Endothelial cell of umbilical vein (primary cell): ENCODE data around the gene IQGAP1. TPM values are rescaled to one million over a fixed set of nuclear protein-coding genes. Genes with fewer than 3 reads are reported as not detected.

Experiments used
- BruUV-seq: library from RNA; stranded (reverse); fragments of 400-500 nt; replicated peaks from 2 replicates; lab custom pipeline; 2021; lab: Mats Ljungman, UMichigan
- CTCF ChIA-PET: fragments of 300-600, 350-600 bp; sonication (Branson Sonifier 250); formaldehyde crosslinking; loops from one replicate; lab custom pipeline; 2021; ENCODE audit warnings: antibody characterized with exemption, inconsistent platforms; lab: Charles Lee
- POLR2A ChIA-PET: fragments of 300-600, 350-600 bp; sonication (Branson Sonifier 250); formaldehyde crosslinking; loops from one replicate; lab custom pipeline; 2021; ENCODE audit warnings: antibody characterized with exemption, inconsistent platforms; lab: Charles Lee
- DNase-seq: peaks from one replicate; pipeline ENCODE4 v3.0.0-alpha.2; 2011; ENCODE audit warnings: low read depth, low spot score
- FAIRE-seq: peaks from 2 replicates; lab custom pipeline; 2011; peaks lifted over from hg19 to GRCh38; lab: Jason Lieb, UNC
- H2AFZ ChIP-seq: 2 replicates; pipeline ENCODE4 v1.6.0; 2012; ENCODE audit warnings: low read depth, low read length, control low read depth, inconsistent platforms
- H3K27ac ChIP-seq: 2 replicates; pipeline ENCODE4 v1.5.1; 2011; ENCODE audit warnings: low read depth, mild to moderate bottlenecking, control low read depth, low read length, moderate library complexity; ENCODE audit not compliant: insufficient read depth
- H3K27me3 ChIP-seq, 2 experiments: 2 replicates each; pipeline versions ENCODE4 v1.6.0 to v1.6.1; 2011; ENCODE audit warnings: low read length in 2 of 2, mixed read lengths in 1 of 2; ENCODE audit not compliant: control insufficient read depth in 2 of 2, insufficient read depth in 2 of 2
- H3K36me3 ChIP-seq, 2 experiments: 2 replicates in 1 of 2; 3 replicates in 1 of 2; pipeline ENCODE4 v1.5.1; 2011; ENCODE audit warnings: low read length in 2 of 2, mild to moderate bottlenecking in 1 of 2, moderate library complexity in 1 of 2; ENCODE audit not compliant: control insufficient read depth in 2 of 2, insufficient read depth in 2 of 2; ENCODE audit errors: extremely low read depth in 1 of 2
- H3K4me1 ChIP-seq: 3 replicates; pipeline ENCODE4 v1.5.1; 2011; ENCODE audit warnings: mild to moderate bottlenecking, low read length; ENCODE audit not compliant: control insufficient read depth, insufficient read depth; ENCODE audit errors: extremely low read depth
- H3K4me2 ChIP-seq: 2 replicates; pipeline ENCODE4 v1.6.1; 2011; ENCODE audit warnings: low read length, control low read depth, mixed read lengths; ENCODE audit not compliant: insufficient read depth
- H3K4me3 ChIP-seq, 3 experiments: fragments of 200-600 bp in 1 of 3; sonication (generic), shearing (Covaris generic) in 1 of 3; replicated peaks in 1 of 3; 2 replicates each; pipeline ENCODE4 v1.5.1; 2011 to 2016; ENCODE audit warnings: control low read depth in 3 of 3, low read length in 3 of 3, mild to moderate bottlenecking in 2 of 3, inconsistent platforms in 1 of 3, low read depth in 1 of 3, moderate library complexity in 1 of 3; ENCODE audit not compliant: insufficient read depth in 1 of 3
- H3K79me2 ChIP-seq: 2 replicates; pipeline ENCODE4 v1.6.0; 2012; ENCODE audit warnings: low read length, inconsistent platforms; ENCODE audit not compliant: control insufficient read depth, insufficient read depth
- H3K9ac ChIP-seq: replicated peaks from 2 replicates; pipeline ENCODE3; 2011; ENCODE audit warnings: low read length, control low read depth; ENCODE audit not compliant: insufficient read depth; ENCODE audit errors: extremely low read depth
- H3K9me1 ChIP-seq: replicated peaks from 3 replicates; pipeline ENCODE4 v1.6.0; 2011; ENCODE audit warnings: mild to moderate bottlenecking, low read length; ENCODE audit not compliant: control insufficient read depth, insufficient read depth; ENCODE audit errors: extremely low read depth
- H3K9me3 ChIP-seq: replicated peaks from 2 replicates; pipeline ENCODE4 v1.5.1; 2012; ENCODE audit warnings: low read length, inconsistent platforms; ENCODE audit not compliant: control insufficient read depth, insufficient read depth
- H4K20me1 ChIP-seq: replicated peaks from 2 replicates; pipeline ENCODE3; 2011; ENCODE audit warnings: mild to moderate bottlenecking, low read length; ENCODE audit not compliant: control insufficient read depth, insufficient read depth; ENCODE audit errors: extremely low read depth
- CTCF ChIP-seq, 2 donors: IDR thresholded peaks; 1 replicate in 1 of 2; 2 replicates in 1 of 2; pipeline ENCODE4 v1.5.1; 2011; ENCODE audit warnings: low read length in 2 of 2, mild to moderate bottlenecking in 2 of 2, moderate library complexity in 2 of 2, control low read depth in 1 of 2, inconsistent platforms in 1 of 2, low read depth in 1 of 2; ENCODE audit not compliant: insufficient read depth in 1 of 2; ENCODE audit errors: extremely low read depth in 1 of 2
- EZH2 ChIP-seq: IDR thresholded peaks from 2 replicates; pipeline ENCODE4 v1.6.1; 2012; ENCODE audit warnings: borderline replicate concordance, low read depth, mild to moderate bottlenecking, moderate library complexity, low read length, inconsistent platforms; ENCODE audit not compliant: severe bottlenecking
- FOS ChIP-seq: IDR thresholded peaks from 2 replicates; pipeline ENCODE4 v1.6.1; 2011; ENCODE audit warnings: mild to moderate bottlenecking, low read length, moderate library complexity, borderline replicate concordance; ENCODE audit not compliant: insufficient read depth
- GATA2 ChIP-seq: IDR thresholded peaks from 2 replicates; pipeline ENCODE4 v1.7.0; 2011; ENCODE audit warnings: low read depth, mild to moderate bottlenecking, moderate library complexity, mixed read lengths, low read length; ENCODE audit not compliant: insufficient read length, insufficient read depth
- JUN ChIP-seq: IDR thresholded peaks from 2 replicates; pipeline ENCODE4 v1.6.1; 2011; ENCODE audit warnings: borderline replicate concordance, low read depth; ENCODE audit not compliant: insufficient read length, insufficient read depth
- MYC ChIP-seq: IDR thresholded peaks from one replicate; pipeline ENCODE4 v1.6.1; 2011; ENCODE audit warnings: mild to moderate bottlenecking, low read depth, low read length
- POLR2A ChIP-seq: IDR thresholded peaks from 2 replicates; pipeline ENCODE4 v1.6.1; 2012; ENCODE audit warnings: low read depth, mild to moderate bottlenecking, control low read depth, low read length
- POLR2AphosphoS5 ChIP-seq: IDR thresholded peaks from 2 replicates; pipeline ENCODE4 v1.6.1; 2012; ENCODE audit warnings: low read depth, mild to moderate bottlenecking, control low read depth, low read length, moderate library complexity; ENCODE audit not compliant: insufficient read depth
- dilution Hi-C: fragments of 300-500 bp; cut with MboI; formaldehyde crosslinking; loops from one replicate; pipeline ENCODE4 v1.15.0; 2019; ENCODE audit warnings: low sequenced_read_pairs; ENCODE audit not compliant: extremely low pct_ligation_motif_present
- intact Hi-C: fragments of 100-400 bp; cut with micrococcal nuclease; formaldehyde crosslinking; loops from one replicate; pipeline ENCODE4 v1.10.0; 2022
- polyA plus RNA-seq, 4 experiments: library from polyadenylated mRNA; depleted of rRNA in 3 of 4; stranded (reverse) in 3 of 4; unstranded in 1 of 4; fragments of >200 nt; gene quantifications; 2 replicates each; pipeline versions ENCODE4 v1.2.1 to v1.2.3, GENCODE V29; 2011 to 2012; ENCODE audit warnings: missing spikeins in 1 of 4
- total RNA-seq: library from RNA; stranded (reverse); gene quantifications from 2 replicates; pipeline ENCODE4 v1.2.3, GENCODE V29; 2021

Gene IQGAP1
- total and polyA plus RNA-seq, 2 donors (not counting 3 experiments of a cell fraction or from before 2014, with no cell fraction given), result 82.2 to 258 TPM

GRCh38 chr15:90471769-90472168 lies 83.7 kb downstream of the IQGAP1 start:
- Histone ChIP-seq H3K4me2 (no peak overlapping the region), H3K4me3 (no peak overlapping the region), H4K20me1 (peaks cover 5% of the 10 kb centered on the region), H2AFZ (no peak overlapping the region), H3K9me1 (no peaks in the 10 kb centered on the region), H3K27ac (no peak overlapping the region), H3K9ac (no peak overlapping the region), H3K9me3 (no peaks in the 10 kb centered on the region), H3K27me3 (no peaks in the 10 kb centered on the region), H3K4me1 (no peaks in the 10 kb centered on the region), H3K36me3 (peaks cover 19 to 39% of the 10 kb centered on the region in 2 experiments), H3K79me2 (no peaks in the 10 kb centered on the region)
- DNase-seq (no peak), FAIRE-seq (no peak)
- POLR2A ChIA-PET, result no interaction called here
- intact Hi-C loops (no loop called here), dilution Hi-C loops (no loop called here)
- TF ChIP-seq MYC, result no peak
- no peak for TF ChIP-seq EZH2
- TF ChIP-seq JUN, result no peak
- TF ChIP-seq POLR2A, result no peak
- TF ChIP-seq CTCF (IDR thresholded peaks at IDR 0.05; ENCODE audit: extremely low read depth in 1 of 2, insufficient read depth in 1 of 2, low read depth in 1 of 2, low read length in 2 of 2), result no peak
- TF ChIP-seq GATA2, result no peak
- TF ChIP-seq FOS, result no peak
- TF ChIP-seq POLR2AphosphoS5, result no peak
- CTCF ChIA-PET, result interaction anchor here (8.1 kb wide), 1 partner anchor 151 kb away, joined by 45 read pairs; no protein-coding TSS in a partner anchor
- no TSS peak for BruUV-seq
